Activated CD8-positive, alpha-beta memory T cell treated with anti-CD3 and anti-CD28 coated beads for 36 hours (primary cell): ENCODE measurements around the gene MAF. TPM values are rescaled to one million over a fixed set of nuclear protein-coding genes. Genes with fewer than 3 reads are reported as not detected.

ENCODE experiments used
- CTCF ChIA-PET: fragments of 350-600 bp; sonication (Branson Sonifier 250); formaldehyde crosslinking; loops from one replicate; lab custom pipeline; 2021; ENCODE audit warnings: antibody characterized with exemption; lab: Charles Lee
- POLR2A ChIA-PET: fragments of 350-600 bp; sonication (Branson Sonifier 250); formaldehyde crosslinking; loops from one replicate; lab custom pipeline; 2021; ENCODE audit warnings: antibody characterized with exemption; lab: Charles Lee
- total RNA-seq, 2 experiments: library from RNA; stranded (reverse); gene quantifications; one replicate each; pipeline ENCODE4 v1.2.3, GENCODE V29; 2021

MAF gene
- 10 to 100 TPM; 47.0 to 51.6 TPM for total RNA-seq

DNA sequence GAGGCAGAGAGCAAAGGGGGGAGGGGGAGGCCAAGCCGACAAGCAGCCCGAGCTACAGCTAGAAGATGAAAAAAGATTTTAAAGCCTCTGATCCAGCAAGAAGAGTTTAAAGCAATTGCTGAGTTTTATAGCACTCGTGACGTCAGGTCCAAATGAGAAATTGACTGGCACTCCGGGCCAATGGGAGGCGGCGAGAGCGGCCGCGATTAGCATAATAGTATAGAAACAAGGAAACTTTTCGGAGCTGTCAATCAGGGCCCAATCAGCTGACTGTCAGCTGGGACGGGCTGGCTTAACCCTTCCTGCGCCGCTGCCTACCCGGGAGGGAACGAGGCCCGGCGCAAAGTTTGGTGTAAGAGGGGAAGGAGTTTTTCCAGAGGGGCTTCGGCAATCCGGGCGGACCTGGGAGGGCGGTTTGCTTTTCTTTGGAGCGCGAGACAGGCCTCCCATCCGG is at the start of gene MAF:
Gene MAF (minus strand): TSS at position 100 of the 454 bp plus-strand sequence. CDS start 835 bp downstream, outside the sequence.
- ChIA-PET CTCF (interaction anchor here (1.3 to 1.6 kb wide), 4 partner anchors 27 to 922 kb away, joined by 3 read pairs; no protein-coding TSS in a partner anchor), POLR2A (interaction anchor here (0.6 to 1.9 kb wide), 13 partner anchors 10 to 1138 kb away, joined by 3 to 9 read pairs (median 3); no protein-coding TSS in a partner anchor)

DNA sequence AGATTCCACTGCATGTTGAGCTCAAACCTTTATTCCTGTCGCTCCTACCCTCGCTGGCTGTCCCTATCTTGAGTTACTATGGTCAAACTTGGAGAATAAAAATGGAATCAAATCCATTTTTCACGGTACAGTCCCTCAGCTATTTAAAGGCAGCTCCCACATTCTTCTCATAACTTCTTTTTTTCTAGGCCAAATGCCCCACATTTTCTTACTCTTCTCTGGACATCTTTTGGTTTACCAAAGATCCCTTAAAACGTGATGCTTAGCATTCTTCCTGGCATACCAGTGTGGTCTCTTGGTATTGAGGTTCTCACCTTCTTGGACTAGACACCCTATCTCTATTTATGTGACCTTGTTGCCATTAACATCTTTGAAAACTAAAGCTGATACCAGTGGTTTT is 48.3 kb upstream of the MAF start:
- CTCF ChIA-PET, result no interaction called here
- POLR2A ChIA-PET, result no interaction called here

DNA sequence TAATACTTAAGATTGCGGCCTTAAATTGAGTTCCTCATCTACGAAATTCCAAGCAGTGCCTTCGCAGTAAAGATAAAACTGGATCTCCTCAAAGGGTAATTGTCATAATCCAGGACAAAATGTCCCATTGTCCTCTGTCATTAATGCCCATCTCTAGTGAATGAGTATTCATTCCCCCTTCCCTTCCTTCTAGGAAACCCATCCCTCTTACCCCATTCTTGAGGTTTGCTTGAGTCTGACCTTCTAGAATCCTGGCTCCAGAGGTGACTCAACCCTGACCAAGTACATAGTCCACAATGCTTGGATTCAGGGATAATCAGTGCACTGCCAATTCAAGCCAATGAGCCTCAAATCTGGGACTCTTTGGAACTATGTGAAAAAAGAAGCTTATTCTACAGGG is 47.0 kb upstream of the MAF start:
- POLR2A ChIA-PET, result no interaction called here
- CTCF ChIA-PET, result no interaction called here

GRCh38 chr16:79645701-79646100 is 45.2 kb upstream of the MAF start:
- ChIA-PET POLR2A (no interaction called here), CTCF (interaction anchor here (0.5 kb wide), 1 partner anchor 746 kb away, joined by 3 read pairs; no protein-coding TSS in a partner anchor)

GRCh38 chr16:79644971-79645667 is 44.6 kb upstream of the MAF start:
- ChIA-PET CTCF (interaction anchor here (0.5 kb wide), 1 partner anchor 745 kb away, joined by 3 read pairs; no protein-coding TSS in a partner anchor), POLR2A (no interaction called here)

DNA sequence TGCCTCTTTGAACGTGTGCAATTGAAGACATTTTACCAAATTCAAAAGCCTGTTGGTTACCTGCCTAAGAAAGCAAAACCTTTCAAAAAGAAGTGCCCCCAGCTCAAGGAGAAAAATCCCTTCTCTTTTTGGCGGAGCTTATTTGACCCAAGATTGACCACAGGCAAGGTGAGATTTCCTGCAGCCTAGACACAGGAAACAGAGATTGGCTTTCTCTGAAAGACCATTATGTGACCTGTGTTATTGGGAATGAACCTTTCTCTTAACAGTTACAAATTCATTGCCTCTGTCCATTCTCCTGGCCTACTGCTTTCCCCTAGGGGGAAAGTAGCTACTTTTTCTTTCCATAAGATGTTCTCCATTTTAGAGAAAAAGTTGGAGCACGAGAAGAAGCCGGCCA is 42.1 kb upstream of the MAF start:
- CTCF ChIA-PET, result no interaction called here
- POLR2A ChIA-PET, result interaction anchor here (0.8 kb wide), 1 partner anchor 17 kb away, joined by 3 read pairs; no protein-coding TSS in a partner anchor

DNA sequence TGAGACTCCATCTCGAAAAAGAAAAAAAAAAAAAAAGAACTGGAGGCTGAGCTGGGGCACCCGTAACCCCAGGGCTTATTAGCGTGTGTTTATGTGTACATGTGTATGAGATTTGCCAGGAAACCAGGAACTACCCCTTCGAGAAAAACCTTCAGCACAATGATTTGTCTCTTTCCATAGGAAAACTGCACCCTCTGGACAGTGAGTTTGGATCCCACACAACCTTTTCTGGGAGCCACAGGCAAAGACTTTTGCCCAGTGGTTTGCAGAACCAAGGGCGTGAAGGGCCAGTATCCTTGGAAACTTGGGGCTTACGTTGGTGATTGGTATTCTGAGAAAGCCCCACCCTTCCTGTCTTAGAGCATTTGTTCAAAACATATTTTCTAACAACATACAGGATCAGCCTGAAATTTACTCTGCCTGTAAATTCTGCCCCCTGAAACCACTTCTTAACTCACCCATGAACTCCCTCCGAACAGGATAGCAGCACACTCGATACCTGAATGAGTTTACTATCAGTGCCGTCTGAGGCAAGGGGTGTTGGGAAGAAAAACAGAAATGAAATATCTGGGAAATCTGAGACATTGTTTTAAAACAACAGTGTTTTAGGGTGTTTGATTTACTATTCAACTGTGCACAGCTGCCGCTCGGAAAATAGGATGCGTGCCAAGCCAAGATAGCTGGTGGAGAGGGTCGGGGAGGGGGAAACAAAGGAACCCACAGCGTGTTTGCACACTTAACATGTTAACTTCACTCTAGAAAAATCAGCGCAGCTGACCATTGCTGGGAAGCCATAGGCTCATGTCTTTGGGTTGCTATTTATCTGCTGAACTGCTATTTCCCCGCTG is 40.2 kb upstream of the MAF start:
- POLR2A ChIA-PET, result no interaction called here
- CTCF ChIA-PET, result interaction anchor here (0.9 kb wide), 1 partner anchor 11 kb away, joined by 3 read pairs; no protein-coding TSS in a partner anchor

- CTCF ChIA-PET, result interaction anchor here (0.9 kb wide), 1 partner anchor 10 kb away, joined by 3 read pairs; no protein-coding TSS in a partner anchor
- POLR2A ChIA-PET, result no interaction called here
These were observed 39.2 kb upstream of the MAF start for GRCh38 chr16:79639576-79640311.

GRCh38 chr16:79638386-79638785 is 37.8 kb upstream of the MAF start:
- POLR2A ChIA-PET, result no interaction called here

DNA sequence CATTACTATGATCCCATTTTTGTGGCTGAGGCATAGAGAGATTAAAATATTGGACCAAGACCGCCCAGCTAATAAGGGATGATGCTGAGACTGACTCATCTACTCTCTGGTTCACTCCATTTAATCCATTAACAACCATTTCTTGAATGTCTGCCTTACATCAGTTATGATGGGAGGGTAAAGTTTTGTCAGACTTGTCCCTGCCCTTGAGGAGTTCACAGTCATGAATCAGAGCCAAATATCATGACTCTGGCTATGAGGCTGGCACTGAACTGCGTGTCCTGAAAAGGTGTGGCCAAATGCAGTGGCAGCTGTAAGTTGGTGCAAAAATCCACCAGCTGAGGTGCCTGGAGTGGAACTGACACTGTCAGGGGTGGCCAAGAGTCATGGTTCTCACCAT is 35.0 kb upstream of the MAF start:
- CTCF ChIA-PET, result interaction anchor here (0.5 kb wide), 1 partner anchor 90 kb away, joined by 3 read pairs; no protein-coding TSS in a partner anchor
- POLR2A ChIA-PET, result no interaction called here

More at GRCh38 chr16:79638386-79638785, 37.8 kb upstream of the MAF start:
- CTCF ChIA-PET, result no interaction called here

DNA sequence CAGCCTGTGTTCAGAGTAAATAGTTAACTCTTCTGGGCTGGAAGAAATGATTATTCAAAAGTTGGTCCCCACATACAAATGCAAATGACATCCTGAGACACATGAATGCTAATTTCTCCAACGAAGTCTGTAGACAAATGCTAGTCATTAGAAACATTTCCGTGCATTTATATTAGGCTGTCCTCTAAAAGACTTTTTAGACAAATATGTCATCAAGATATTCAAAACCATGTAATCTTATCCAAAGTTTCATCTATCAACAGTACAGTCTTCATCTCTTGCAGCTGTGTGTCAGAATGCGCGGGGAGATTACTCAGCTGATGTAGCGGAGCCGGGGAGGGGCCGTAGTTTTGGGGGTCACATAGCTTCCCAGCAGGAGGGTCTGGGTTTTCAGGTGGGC is 33.8 kb upstream of the MAF start:
- POLR2A ChIA-PET, result interaction anchor here (0.6 kb wide), 1 partner anchor 33 kb away, joined by 5 read pairs; no protein-coding TSS in a partner anchor
- CTCF ChIA-PET, result no interaction called here

DNA sequence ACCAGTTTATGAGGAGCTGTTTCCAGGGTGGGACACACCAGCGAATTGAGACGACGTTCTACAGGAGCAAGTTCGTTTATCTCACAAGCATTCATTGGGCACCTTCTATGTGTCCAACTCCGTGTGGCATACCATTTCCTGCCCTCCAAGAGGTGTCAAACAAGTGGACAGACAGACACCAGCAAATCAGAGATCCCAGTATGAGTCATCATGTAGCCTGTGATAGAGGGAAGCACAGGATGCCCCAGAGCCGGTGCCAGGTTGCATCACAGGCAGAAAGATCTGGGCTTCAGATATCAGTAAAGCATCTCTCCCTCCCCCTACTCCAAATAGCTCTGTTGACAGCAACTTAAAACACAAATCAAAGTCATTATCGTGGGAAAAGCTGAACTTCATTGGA is 31.8 kb upstream of the MAF start:
- ChIA-PET POLR2A (no interaction called here), CTCF (interaction anchor here (1.1 kb wide), 1 partner anchor 32 kb away, joined by 3 read pairs; the partner anchor contains the start of gene MAF)

- ChIA-PET POLR2A (no interaction called here), CTCF (interaction anchor here (1.0 to 1.1 kb wide), 2 partner anchors 11 to 101 kb away, joined by 3 read pairs; no protein-coding TSS in a partner anchor)
These were observed 28.5 kb upstream of the MAF start for GRCh38 chr16:79628988-79629387.

- ChIA-PET CTCF (interaction anchor here (1.0 to 1.5 kb wide), 3 partner anchors 11 to 101 kb away, joined by 3 to 4 read pairs (median 3); partner anchors contain the start of gene MAF), POLR2A (no interaction called here)
These were observed 28.0 kb upstream of the MAF start for GRCh38 chr16:79628501-79628975.

- ChIA-PET POLR2A (no interaction called here), CTCF (interaction anchor here (1.2 to 1.5 kb wide), 2 partner anchors 9 to 26 kb away, joined by 3 to 4 read pairs; partner anchors contain the start of gene MAF)
These were observed 26.6 kb upstream of the MAF start for GRCh38 chr16:79627092-79627491.

DNA sequence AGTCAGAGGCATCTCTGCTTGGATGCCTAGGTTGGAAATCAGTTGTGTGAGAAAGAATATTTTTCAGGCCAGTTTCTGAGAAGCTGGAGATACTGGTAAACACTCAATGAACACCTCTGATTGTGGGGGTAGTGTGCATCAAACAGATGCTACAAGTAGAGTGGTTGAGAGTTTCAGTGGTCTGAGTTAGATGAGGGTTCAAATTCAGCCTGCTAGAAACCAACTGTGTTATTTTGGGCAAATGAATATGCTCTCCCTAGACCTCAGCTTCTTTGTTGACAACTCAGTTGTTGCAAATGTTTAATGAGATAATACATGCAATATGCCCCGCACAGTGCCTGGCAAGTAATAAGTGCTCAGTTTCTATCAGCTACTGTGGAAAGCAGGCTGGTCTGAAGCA is 25.2 kb upstream of the MAF start:
- ChIA-PET CTCF (no interaction called here), POLR2A (no interaction called here)

DNA sequence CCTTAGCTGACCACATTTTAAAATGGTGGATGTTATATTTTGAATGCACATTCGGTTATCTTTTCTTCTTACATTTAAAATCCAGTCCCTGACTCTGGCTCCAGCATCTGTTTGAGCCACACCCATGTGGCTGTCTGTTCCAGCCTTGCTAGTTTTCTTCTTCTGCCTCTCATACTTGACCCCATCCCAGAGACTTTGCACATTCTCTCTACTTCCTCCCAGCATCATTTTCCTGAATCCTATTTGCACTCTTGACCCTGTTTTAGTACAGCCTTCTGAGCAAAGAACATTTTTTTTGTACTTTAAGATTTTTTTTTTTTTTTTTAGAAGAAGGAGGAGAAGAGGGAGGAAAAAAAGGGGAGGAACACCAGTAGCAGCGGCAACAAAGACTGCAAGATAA is 23.3 kb upstream of the MAF start:
- CTCF ChIA-PET, result no interaction called here
- POLR2A ChIA-PET, result no interaction called here

DNA sequence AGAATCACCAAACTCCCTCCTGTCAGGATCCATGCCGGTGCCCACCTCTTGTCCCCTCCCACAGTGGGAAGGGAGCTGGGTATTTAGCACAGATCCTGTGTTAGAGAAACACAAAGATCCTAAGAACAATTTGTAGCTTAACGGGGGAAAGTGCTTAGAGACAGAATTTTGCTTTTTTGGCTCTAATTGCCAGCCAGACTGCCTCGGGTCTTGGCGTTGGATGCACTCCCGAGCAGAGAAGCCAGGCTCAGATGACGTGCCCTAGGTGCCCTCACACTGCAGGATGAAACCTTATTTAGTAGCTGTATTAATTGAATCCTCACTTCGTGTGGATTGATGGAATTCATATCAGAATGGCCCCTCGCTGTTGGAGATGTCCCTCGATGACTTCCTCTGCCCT is 22.5 kb upstream of the MAF start:
- CTCF ChIA-PET, result no interaction called here
- POLR2A ChIA-PET, result no interaction called here

GRCh38 chr16:79621027-79621426 is 20.5 kb upstream of the MAF start:
- ChIA-PET POLR2A (no interaction called here), CTCF (interaction anchor here (1.1 kb wide), 1 partner anchor 19 kb away, joined by 4 read pairs; no protein-coding TSS in a partner anchor)
